NCI-H128 (cell line): Measurements from ENCODE around the gene RETREG3.
"Not testable (repeated sequence)": the region's sequence is repeated elsewhere in the genome, so short reads cannot be mapped to it uniquely, and the experiment has no call there.

Source experiments
- DNase-seq: peaks from one replicate; lab custom pipeline; 2025; ENCODE audit not compliant: unreplicated experiment; lab: John Stamatoyannopoulos, UW

Gene RETREG3

DNA sequence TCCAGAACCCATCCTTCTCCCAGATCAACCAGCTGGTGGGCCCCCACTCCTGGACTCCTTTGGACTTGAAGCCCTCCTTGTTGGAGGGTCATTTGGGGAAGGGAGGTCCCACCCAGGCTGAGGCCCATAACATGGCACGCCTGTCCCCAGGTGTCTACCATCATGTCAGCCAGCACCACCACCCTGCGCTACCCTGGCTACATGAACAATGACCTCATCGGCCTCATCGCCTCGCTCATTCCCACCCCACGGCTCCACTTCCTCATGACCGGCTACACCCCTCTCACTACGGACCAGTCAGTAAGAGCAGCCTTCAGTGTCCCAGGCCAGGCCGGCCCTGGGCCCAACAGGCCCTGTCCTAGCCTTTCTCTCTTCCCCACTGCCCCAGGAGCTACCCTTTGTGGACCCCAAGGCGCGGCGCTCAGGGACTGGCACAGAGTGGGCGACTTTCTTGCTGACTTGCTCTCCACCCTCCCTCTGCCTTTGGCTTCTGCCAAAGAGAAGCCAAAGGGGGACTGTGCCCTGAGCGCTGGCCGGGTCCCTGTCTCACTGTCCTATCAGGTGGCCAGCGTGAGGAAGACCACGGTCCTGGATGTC lies 4.6 kb upstream of the RETREG3 start:
- no peak for DNase-seq

DNA sequence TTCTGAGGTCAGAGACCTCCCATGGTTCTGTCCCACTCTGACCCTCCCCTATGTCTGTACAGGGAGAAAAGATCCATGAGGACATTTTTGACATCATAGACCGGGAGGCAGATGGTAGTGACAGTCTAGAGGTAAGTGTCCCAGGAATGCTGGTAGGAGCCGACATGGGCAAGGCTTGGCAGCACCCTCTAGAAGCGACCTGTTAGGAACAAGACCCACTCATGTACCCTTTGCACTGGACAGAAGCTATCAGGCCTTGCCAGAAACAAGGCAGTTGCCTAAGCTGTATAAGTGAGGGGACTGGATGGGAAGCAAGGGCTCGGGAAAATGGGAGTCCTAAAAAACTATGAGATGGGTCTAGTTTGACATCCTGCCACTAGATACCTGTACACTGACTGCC lies 2.8 kb upstream of the RETREG3 start:
- DNase-seq: no peak

GRCh38 chr17:42609814-42610801 lies 934 bp upstream of the RETREG3 start:
- not testable (repeated sequence) for DNase-seq

GRCh38 chr17:42608305-42609181 lies 631 bp downstream of the RETREG3 start:
- no peak for DNase-seq

DNA sequence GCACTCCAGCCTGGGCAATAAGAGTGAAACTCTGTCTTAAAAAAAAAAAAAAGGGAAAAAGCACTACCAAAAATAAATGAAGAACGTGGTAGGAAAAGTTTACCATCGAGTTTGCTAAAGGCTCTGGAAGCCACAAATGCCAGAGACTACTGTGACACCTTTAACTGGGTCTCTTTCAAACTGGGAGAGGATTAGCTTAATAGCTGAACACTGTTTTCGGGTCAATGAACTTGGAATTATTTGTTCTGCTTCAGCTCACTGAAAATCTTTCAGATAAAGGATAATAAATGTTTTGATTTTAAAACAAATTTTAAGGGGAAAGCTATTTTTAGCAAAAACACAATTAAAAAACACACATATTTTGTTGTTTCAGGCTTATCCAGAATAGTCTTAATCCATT lies 1.4 kb downstream of the RETREG3 start:
- no peak for DNase-seq

- no peak for DNase-seq
Observed at GRCh38 chr17:42603318-42603717, 5.9 kb downstream of the RETREG3 start.

DNA sequence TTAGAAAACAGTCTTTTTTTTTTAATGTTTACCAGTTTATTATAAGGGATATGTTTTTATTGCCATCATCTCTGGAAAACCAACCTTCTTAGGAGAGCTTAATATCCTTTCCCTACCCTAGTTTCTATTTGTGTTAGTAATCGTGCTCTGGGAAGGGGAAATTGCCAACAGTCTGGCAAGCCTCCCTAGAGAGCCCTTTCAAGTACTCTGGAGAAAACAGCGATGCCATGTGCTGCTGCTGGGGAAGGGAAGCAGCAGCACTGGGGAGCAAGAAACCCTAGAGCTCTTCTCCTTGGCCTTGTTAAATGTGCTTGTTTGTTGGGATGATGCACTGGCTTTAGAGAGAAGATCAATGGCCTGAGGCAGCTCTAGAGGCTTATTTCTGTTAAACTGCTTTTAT lies 10.3 kb downstream of the RETREG3 start:
- DNase-seq: no peak

GRCh38 chr17:42596386-42596785 lies 12.8 kb downstream of the RETREG3 start:
- no peak for DNase-seq

GRCh38 chr17:42591411-42591810 lies 17.8 kb downstream of the RETREG3 start:
- DNase-seq: no peak

- DNase-seq: no peak
Observed at GRCh38 chr17:42590886-42591285, 18.3 kb downstream of the RETREG3 start.

GRCh38 chr17:42586514-42587230 lies 22.5 kb downstream of the RETREG3 start:
- DNase-seq: no peak

- DNase-seq: no peak
Observed at GRCh38 chr17:42585353-42585752, 23.8 kb downstream of the RETREG3 start.

- no peak for DNase-seq
Observed at GRCh38 chr17:42584880-42585279, 24.3 kb downstream of the RETREG3 start.

DNA sequence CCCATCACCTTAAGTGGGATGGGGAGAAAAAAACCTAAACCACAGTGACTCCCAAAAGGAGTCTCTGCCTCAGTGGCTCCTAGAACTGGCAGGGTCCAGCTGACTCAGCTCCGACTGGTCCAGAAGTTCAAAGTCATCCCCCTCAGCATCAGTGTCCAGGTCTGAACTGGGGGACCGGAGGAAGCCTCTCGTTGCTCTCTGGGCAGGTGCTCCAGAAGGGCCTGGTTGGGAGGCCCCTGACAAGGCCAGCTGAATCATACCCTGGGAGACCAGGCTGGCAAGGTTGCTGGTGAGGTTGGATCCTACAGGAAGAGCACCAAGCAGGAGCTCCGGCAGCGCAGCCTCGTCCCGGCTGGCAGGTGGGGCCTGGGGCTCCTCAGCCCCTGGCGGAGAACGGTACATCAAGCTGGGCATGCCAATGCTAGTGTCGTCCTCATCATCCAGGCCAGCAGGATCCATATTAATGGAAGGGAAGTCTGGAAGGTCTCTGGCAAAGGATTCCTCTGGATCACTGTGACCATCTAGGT lies 27.4 kb downstream of the RETREG3 start:
- DNase-seq: no peak

DNA sequence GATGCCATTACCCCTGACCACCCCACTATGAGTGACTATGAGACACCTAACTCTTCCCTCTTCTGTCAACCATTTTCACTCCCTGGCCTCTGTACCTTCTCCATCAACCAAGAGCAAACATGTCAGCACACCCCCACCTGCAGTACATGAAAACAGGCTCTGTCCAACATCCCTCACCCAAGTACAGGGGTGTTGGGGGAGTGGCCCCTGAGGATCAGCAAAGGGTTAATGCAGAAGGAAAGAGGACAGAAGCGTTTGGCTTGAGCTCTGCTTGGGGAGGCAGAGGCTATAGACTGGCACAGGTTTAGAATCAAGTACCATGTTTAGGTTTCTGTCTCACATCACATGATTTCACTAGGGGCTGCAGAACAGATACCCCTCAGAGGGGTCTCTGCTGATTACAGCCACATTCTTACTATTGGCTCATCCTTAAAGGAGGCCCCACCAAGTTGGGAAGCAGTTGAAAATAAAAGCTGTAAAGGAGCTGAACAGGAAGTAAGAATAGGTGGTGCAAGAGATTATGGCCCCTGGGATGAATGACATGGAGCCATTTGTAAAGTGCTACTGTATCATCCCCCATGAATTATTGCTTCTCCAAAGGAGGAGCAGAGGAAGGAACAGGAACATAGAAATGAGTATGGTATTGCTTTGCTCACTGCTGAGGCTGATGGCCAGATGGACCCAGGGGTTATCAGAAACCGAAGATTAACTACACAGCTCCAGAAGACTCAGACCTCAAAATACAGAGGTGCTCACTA lies 29.2 kb downstream of the RETREG3 start:
- DNase-seq: no peak

DNA sequence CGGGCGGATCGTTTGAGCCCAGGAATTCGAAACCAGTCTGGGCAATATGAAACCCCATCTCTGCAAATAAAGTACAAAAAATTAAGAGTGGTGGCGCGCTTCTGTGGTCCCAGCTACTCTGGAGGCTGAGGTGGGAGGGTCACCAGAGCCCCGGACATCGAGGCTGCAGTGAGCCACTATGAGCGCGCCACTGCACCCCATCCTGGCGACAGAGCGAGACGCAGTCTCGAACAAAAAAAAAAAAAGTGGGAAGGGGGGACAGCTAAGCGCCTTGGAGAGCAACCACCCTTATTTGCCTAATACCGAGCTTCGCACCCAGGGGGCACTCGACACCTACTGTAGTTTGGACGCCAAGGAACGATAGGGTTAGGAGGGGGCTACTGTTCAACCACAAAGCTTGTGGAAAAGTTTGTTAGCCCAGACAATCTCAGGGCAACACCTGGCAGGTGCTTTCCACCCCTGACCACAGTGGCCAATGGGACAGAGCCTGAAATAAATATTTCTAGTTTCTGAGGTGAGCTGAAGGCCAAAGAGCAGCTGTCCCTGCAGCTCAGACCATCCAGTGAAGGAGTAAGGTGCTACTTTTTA lies 30.8 kb downstream of the RETREG3 start:
- peak; percentile 27 for DNase-seq

GRCh38 chr17:42577532-42578281 lies 31.5 kb downstream of the RETREG3 start, which contains the start of gene PSMC3IP:
Gene PSMC3IP (minus strand): TSS chr17:42577729. CDS start chr17:42577686, 43 bp downstream.
- DNase-seq: peak; percentile 59

GRCh38 chr17:42577140-42577531 lies 32.0 kb downstream of the RETREG3 start:
- DNase-seq: no peak

GRCh38 chr17:42574463-42574862 lies 34.7 kb downstream of the RETREG3 start:
- DNase-seq: no peak
